Caco-2 (cell line): Measurements from ENCODE around the gene CAMKMT. TPM values are rescaled to one million over a fixed set of nuclear protein-coding genes. Genes with fewer than 3 reads are reported as not detected.

Source experiments
- BruUV-seq: library from RNA; stranded (reverse); fragments of 400-500 nt; replicated peaks from 2 replicates; lab custom pipeline; 2021; lab: Mats Ljungman, UMichigan
- CTCF ChIA-PET: fragments of 300-600 bp; sonication (Branson Sonifier 250); formaldehyde crosslinking; loops from one replicate; lab custom pipeline; 2022; ENCODE audit warnings: antibody characterized with exemption; lab: Charles Lee
- POLR2A ChIA-PET: fragments of 300-600 bp; sonication (Branson Sonifier 250); formaldehyde crosslinking; loops from one replicate; lab custom pipeline; 2022; ENCODE audit warnings: antibody characterized with exemption; lab: Charles Lee
- DNase-seq, 2 experiments: peaks; one replicate each; pipeline versions ENCODE4 v3.0.0 to v3.0.0-alpha.2; 2020 to 2022
- H3K27me3 ChIP-seq: replicated peaks from 2 replicates; pipeline ENCODE4 v1.6.0; 2011; ENCODE audit warnings: low read length; ENCODE audit not compliant: control insufficient read depth, insufficient read depth
- H3K36me3 ChIP-seq: 2 replicates; pipeline ENCODE4 v1.5.1; 2011; ENCODE audit warnings: low read length; ENCODE audit not compliant: control insufficient read depth, insufficient read depth
- H3K4me1 ChIP-seq: fragments of 250-450 bp; sonication (Bioruptor Pico); 2 replicates; pipeline ENCODE4 v1.5.1; 2020; ENCODE audit warnings: mild to moderate bottlenecking
- H3K4me3 ChIP-seq: 2 replicates; pipeline ENCODE4 v1.5.1; 2011; ENCODE audit warnings: low read depth, mild to moderate bottlenecking, control low read depth, low read length
- H3K9me3 ChIP-seq: fragments of 250-450 bp; sonication (Bioruptor Pico); 2 replicates; pipeline ENCODE4 v1.5.1; 2020; ENCODE audit warnings: mild to moderate bottlenecking, moderate library complexity
- H3K27ac Mint-ChIP-seq: one replicate; pipeline ENCODE4 v1.8.0; 2022; ENCODE audit warnings: mixed read lengths; ENCODE audit not compliant: unreplicated experiment
- H3K27me3 Mint-ChIP-seq: one replicate; pipeline ENCODE4 v1.8.0; 2022; ENCODE audit warnings: mixed read lengths; ENCODE audit not compliant: insufficient read depth, unreplicated experiment
- H3K36me3 Mint-ChIP-seq: one replicate; pipeline ENCODE4 v1.8.0; 2022; ENCODE audit warnings: mild to moderate bottlenecking, mixed read lengths; ENCODE audit not compliant: insufficient read depth, unreplicated experiment
- H3K4me1 Mint-ChIP-seq: one replicate; pipeline ENCODE4 v1.8.0; 2022; ENCODE audit warnings: low read depth, mixed read lengths; ENCODE audit not compliant: unreplicated experiment
- H3K4me3 Mint-ChIP-seq: one replicate; pipeline ENCODE4 v1.8.0; 2022; ENCODE audit warnings: mild to moderate bottlenecking, moderate library complexity, mixed read lengths; ENCODE audit not compliant: unreplicated experiment
- H3K9me3 Mint-ChIP-seq: one replicate; pipeline ENCODE4 v1.8.0; 2022; ENCODE audit warnings: mixed read lengths; ENCODE audit not compliant: unreplicated experiment
- intact Hi-C: fragments of 100-400 bp; cut with micrococcal nuclease; formaldehyde crosslinking; loops from one replicate; pipeline ENCODE4 v1.10.0; 2022; ENCODE audit not compliant: unreplicated experiment
- total RNA-seq: library from RNA; stranded (reverse); gene quantifications from 2 replicates; pipeline ENCODE4 v1.2.3, GENCODE V29; 2022
- TF ChIP-seq, protein P1 (sequence below), 2 experiments: fragments of 200-600 bp in 1 of 2; IDR thresholded peaks; 1 replicate in 1 of 2; 2 replicates in 1 of 2; pipeline versions ENCODE4 v1.5.1 to v1.8.0; 2011 to 2022; ENCODE audit warnings: antibody characterized with exemption in 1 of 2, control low read depth in 1 of 2, inconsistent platforms in 1 of 2, low read depth in 1 of 2, low read length in 1 of 2, mild to moderate bottlenecking in 1 of 2, moderate library complexity in 1 of 2; ENCODE audit not compliant: insufficient read depth in 1 of 2, severe bottlenecking in 1 of 2, unreplicated experiment in 1 of 2

Gene CAMKMT
- total RNA-seq, 1 experiment from 2014 or later = 25.2 TPM

DNA sequence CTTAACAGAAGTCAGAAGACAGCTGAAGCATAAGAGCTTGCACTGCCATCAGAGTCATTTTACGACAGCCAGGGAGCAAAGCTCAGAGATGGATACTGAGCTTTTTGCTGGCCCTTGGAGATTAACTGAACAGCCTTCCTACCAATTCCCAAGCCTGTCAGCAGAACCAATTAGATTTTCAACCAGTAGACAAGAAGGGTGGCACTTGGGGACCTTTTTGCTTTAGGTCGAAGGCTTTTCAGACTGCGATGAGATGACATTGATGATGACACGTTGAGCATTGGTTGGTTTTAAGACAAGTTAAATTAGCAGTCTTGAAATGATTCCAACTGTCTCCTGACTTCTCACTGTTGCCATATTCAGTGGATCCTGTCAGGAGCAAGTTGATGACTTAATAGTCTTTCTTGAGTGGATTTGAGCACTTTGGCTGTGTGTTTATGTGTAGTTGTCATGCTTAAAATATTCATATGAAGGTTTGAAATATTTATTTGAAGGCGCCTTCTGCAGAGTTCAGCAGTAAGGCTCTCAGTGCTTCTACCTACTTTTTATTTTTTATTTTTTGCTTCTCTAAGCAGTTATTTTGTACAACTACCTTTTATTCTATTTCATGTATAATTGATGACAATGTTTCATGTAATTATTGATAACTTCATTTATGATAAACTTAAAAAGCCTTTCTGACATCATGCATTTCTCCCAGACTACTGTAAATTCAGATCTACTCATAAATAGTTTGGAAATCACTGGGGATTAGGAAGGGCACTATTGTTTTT is 256.7 kb downstream of the CAMKMT start:
- Histone ChIP-seq H3K4me3 (no peak overlapping the region), H3K36me3 (no peaks in the 10 kb centered on the region), H3K9me3 (no peaks in the 10 kb centered on the region), H3K27me3 (no peaks in the 10 kb centered on the region), H3K4me1 (no peaks in the 10 kb centered on the region)
- no peaks in the 10 kb centered on the region for H3K36me3 Mint-ChIP-seq
- CTCF ChIA-PET = interaction anchor here (1.0 kb wide), 1 partner anchor 139 kb away, joined by 4 read pairs; no protein-coding TSS in a partner anchor
- peaks cover 9% of the 10 kb centered on the region for H3K9me3 Mint-ChIP-seq
- TF ChIP-seq, protein P1, sequence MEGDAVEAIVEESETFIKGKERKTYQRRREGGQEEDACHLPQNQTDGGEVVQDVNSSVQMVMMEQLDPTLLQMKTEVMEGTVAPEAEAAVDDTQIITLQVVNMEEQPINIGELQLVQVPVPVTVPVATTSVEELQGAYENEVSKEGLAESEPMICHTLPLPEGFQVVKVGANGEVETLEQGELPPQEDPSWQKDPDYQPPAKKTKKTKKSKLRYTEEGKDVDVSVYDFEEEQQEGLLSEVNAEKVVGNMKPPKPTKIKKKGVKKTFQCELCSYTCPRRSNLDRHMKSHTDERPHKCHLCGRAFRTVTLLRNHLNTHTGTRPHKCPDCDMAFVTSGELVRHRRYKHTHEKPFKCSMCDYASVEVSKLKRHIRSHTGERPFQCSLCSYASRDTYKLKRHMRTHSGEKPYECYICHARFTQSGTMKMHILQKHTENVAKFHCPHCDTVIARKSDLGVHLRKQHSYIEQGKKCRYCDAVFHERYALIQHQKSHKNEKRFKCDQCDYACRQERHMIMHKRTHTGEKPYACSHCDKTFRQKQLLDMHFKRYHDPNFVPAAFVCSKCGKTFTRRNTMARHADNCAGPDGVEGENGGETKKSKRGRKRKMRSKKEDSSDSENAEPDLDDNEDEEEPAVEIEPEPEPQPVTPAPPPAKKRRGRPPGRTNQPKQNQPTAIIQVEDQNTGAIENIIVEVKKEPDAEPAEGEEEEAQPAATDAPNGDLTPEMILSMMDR (IDR thresholded peaks at IDR 0.05; ENCODE audit: insufficient read depth in 1 of 2, low read depth in 1 of 2, low read length in 1 of 2, severe bottlenecking in 1 of 2, unreplicated experiment in 1 of 2) = no peak
- intact Hi-C loops = loop anchor here (5.0 kb wide), 2 partner anchors 56 to 141 kb away; no protein-coding TSS in a partner anchor
- peak in 1 of 2 experiments; percentile 11 for DNase-seq
- no TSS peak for BruUV-seq
- no peak overlapping the region for H3K4me3 Mint-ChIP-seq
- no peaks in the 10 kb centered on the region for H3K27me3 Mint-ChIP-seq
- H3K4me1 Mint-ChIP-seq = peaks cover 15% of the 10 kb centered on the region
- POLR2A ChIA-PET = interaction anchor here (0.5 kb wide), 1 partner anchor 1373 kb away, joined by 3 read pairs; no protein-coding TSS in a partner anchor
- H3K27ac Mint-ChIP-seq = no peak overlapping the region

DNA sequence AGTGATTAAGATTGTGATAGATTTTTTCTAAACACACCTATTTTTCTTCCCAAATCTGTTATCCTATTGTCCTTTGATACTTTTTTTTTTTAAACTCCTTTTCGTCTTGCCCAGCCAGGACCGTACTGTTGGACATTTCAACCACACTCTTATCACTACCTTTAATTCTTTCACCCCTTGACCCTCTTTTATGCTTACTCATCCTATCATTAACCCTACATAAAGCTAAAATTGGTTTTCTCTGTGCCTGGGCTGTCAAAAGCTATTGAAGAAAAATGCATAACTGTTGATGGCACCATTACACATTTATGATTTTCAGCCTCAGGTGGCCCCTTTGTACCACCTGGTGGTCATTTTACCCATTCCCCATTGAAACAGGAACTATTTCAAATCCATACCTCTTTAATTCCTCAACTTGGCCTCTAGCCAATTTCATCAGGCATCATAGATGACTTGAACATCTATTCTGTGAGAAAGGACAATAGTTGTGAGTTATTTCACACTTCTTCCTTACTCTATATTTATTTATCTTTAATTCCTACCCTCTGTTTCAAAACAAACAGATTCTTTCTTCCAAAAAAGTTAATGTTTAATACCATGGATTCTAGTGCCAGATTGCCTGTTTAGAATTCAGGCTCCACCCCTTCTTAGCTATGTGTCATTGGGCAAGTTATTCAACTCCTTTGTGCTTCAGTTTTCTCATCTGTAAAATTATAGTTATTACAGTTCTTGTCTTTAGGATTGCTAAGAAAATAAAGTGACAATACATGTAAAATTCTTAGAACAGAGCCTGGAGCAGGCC is 258.6 kb downstream of the CAMKMT start:
- H3K9me3 Mint-ChIP-seq = peaks cover 9% of the 10 kb centered on the region
- ChIA-PET POLR2A (no interaction called here), CTCF (no interaction called here)
- BruUV-seq = no TSS peak
- no peaks in the 10 kb centered on the region for H3K27me3 Mint-ChIP-seq
- Histone ChIP-seq H3K4me1 (no peaks in the 10 kb centered on the region), H3K9me3 (no peaks in the 10 kb centered on the region), H3K36me3 (no peaks in the 10 kb centered on the region), H3K4me3 (no peak overlapping the region), H3K27me3 (no peaks in the 10 kb centered on the region)
- H3K27ac Mint-ChIP-seq = no peak overlapping the region
- peaks cover 15% of the 10 kb centered on the region for H3K4me1 Mint-ChIP-seq
- no peaks in the 10 kb centered on the region for H3K36me3 Mint-ChIP-seq
- no peak overlapping the region for H3K4me3 Mint-ChIP-seq
- TF ChIP-seq, protein P1 (IDR thresholded peaks at IDR 0.05; ENCODE audit: insufficient read depth in 1 of 2, low read depth in 1 of 2, low read length in 1 of 2, severe bottlenecking in 1 of 2, unreplicated experiment in 1 of 2) = no peak
- DNase-seq = peak in 1 of 2 experiments; percentile 4
- intact Hi-C loops = loop anchor here (2.0 kb wide), 1 partner anchor 94 kb away; no protein-coding TSS in a partner anchor

DNA sequence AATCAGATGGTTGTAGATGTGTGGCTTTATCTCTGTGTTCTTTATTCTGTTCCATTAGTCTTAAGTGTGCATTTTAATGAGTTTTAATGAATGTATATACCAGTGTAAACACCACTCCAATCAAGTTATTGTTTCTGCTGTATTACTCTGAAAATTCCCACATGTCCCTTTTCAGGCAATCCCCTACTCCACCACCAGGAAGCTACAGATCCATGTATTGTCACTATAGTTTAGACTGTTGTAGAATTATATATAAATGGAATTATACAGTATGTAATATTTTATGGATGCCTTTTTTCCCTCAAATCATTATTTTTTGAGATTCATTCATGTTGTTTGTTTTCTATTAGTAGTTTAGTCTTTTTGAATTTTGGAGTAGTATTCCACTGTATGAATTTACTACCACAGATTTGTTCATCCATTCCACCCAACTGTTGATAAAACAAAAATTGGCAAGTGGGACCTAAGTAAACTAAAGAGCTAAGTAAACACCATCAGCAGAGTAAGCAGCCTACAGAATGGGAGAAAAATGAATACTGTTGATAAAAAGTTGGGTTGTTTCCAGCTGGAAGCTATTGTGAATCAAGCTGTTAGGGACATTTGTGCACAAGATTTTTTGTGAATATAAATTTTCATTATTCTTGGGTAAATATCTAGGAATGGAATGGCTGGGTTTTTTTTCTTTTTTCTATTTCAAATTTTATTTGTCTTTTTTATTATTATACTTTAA is 262.0 kb downstream of the CAMKMT start:
- Mint-ChIP-seq H3K4me3 (no peak overlapping the region), H3K9me3 (peaks cover 9% of the 10 kb centered on the region), H3K27me3 (no peaks in the 10 kb centered on the region), H3K36me3 (no peaks in the 10 kb centered on the region), H3K27ac (no peak overlapping the region), H3K4me1 (peaks cover 15% of the 10 kb centered on the region)
- ChIA-PET POLR2A (no interaction called here), CTCF (interaction anchor here (1.0 kb wide), 1 partner anchor 144 kb away, joined by 3 read pairs; no protein-coding TSS in a partner anchor)
- Histone ChIP-seq H3K4me1 (no peaks in the 10 kb centered on the region), H3K9me3 (no peaks in the 10 kb centered on the region), H3K4me3 (no peak overlapping the region), H3K27me3 (no peaks in the 10 kb centered on the region), H3K36me3 (no peaks in the 10 kb centered on the region)
- DNase-seq = no peak
- BruUV-seq = no TSS peak
- TF ChIP-seq, protein P1 (IDR thresholded peaks at IDR 0.05; ENCODE audit: insufficient read depth in 1 of 2, low read depth in 1 of 2, low read length in 1 of 2, severe bottlenecking in 1 of 2, unreplicated experiment in 1 of 2) = peak in 1 of 2 experiments; percentile 19
- intact Hi-C loops = no loop called here
